HepG2 (cell line): Measurements from ENCODE around the gene SLC13A3. TPM values are rescaled to one million over a fixed set of nuclear protein-coding genes. Genes with fewer than 3 reads are reported as not detected.

Experiments
- CEBPB ChIP-seq: IDR thresholded peaks from 2 replicates; pipeline ENCODE4 v1.6.1; 2011; ENCODE audit warnings: low read depth, low read length, improper control_type of control experiment, borderline replicate concordance
- CEBPG ChIP-seq: IDR thresholded peaks from 2 replicates; pipeline ENCODE4 v1.6.1; 2016
- HHEX ChIP-seq: IDR thresholded peaks from 2 replicates; pipeline ENCODE4 v1.6.1; 2016; ENCODE audit warnings: control low read depth
- NFE2L1 ChIP-seq: sonication (generic); formaldehyde crosslinking; IDR thresholded peaks from 2 replicates; pipeline ENCODE4 v1.4.0; 2020; ENCODE audit warnings: missing genetic modification reagents, mild to moderate bottlenecking, borderline replicate concordance
- RFXANK ChIP-seq: IDR thresholded peaks from 2 replicates; pipeline ENCODE4 v1.6.1; 2016
- RORA ChIP-seq: sonication (generic); formaldehyde crosslinking; IDR thresholded peaks from 2 replicates; pipeline ENCODE4 v1.5.0; 2020; ENCODE audit warnings: mild to moderate bottlenecking, missing genetic modification reagents, moderate library complexity
- SP5 ChIP-seq: IDR thresholded peaks from 2 replicates; pipeline ENCODE4 v1.6.1; 2016; ENCODE audit warnings: low read depth, borderline replicate concordance
- ZFP41 ChIP-seq: sonication (generic); formaldehyde crosslinking; IDR thresholded peaks from 2 replicates; pipeline ENCODE4 v1.4.0; 2020; ENCODE audit warnings: mild to moderate bottlenecking, missing genetic modification reagents, borderline replicate concordance
- ZNF724P ChIP-seq: sonication (generic); formaldehyde crosslinking; IDR thresholded peaks from 2 replicates; pipeline ENCODE4 v1.8.0; 2022; ENCODE audit warnings: missing genetic modification reagents, borderline replicate concordance
- ZNF746 ChIP-seq: sonication (generic); formaldehyde crosslinking; IDR thresholded peaks from 2 replicates; pipeline ENCODE4 v1.8.0; 2022; ENCODE audit warnings: mild to moderate bottlenecking, missing genetic modification reagents
- ZNF788 ChIP-seq: sonication (generic); formaldehyde crosslinking; IDR thresholded peaks from 2 replicates; pipeline ENCODE4 v1.5.0; 2020; ENCODE audit warnings: mild to moderate bottlenecking, missing genetic modification reagents, borderline replicate concordance
- polyA plus RNA-seq, 8 experiments: library from polyadenylated mRNA; depleted of rRNA in 3 of 8; stranded (reverse) in 7 of 8; unstranded in 1 of 8; fragments of >200 nt; fragmentation: Illumina TruSeq in 4 of 8; extraction: Trizol in 4 of 8; gene quantifications; 2 replicates each; pipeline versions ENCODE4 v1.2.1 to v1.2.3, GENCODE V29; 2011 to 2016; ENCODE audit warnings: low read depth in 4 of 8, missing spikeins in 1 of 8, mixed read lengths in 1 of 8; ENCODE audit not compliant: insufficient read depth in 1 of 8
- total RNA-seq, 5 experiments: library from RNA; depleted of rRNA; stranded (reverse); fragments of >200 nt; fragmentation: Illumina TruSeq; extraction: Trizol; gene quantifications; 2 replicates each; pipeline ENCODE4 v1.2.3, GENCODE V29; 2016; ENCODE audit warnings: low read depth in 1 of 5
- TF ChIP-seq, protein P1 (sequence below): sonication (generic); formaldehyde crosslinking; IDR thresholded peaks from 2 replicates; pipeline ENCODE4 v1.9.0; 2021; ENCODE audit warnings: mild to moderate bottlenecking, missing genetic modification reagents
- TF ChIP-seq, protein P2 (sequence below): sonication (generic); formaldehyde crosslinking; IDR thresholded peaks from 2 replicates; pipeline ENCODE4 v1.4.0; 2020; ENCODE audit warnings: missing genetic modification reagents

The SLC13A3 gene
- total and polyA plus RNA-seq, 2 of the 13 experiments (the other 11 are each of a cell fraction or from before 2014, with no cell fraction given), result 66.5 to 76.0 TPM

- TF ChIP-seq, protein P1, sequence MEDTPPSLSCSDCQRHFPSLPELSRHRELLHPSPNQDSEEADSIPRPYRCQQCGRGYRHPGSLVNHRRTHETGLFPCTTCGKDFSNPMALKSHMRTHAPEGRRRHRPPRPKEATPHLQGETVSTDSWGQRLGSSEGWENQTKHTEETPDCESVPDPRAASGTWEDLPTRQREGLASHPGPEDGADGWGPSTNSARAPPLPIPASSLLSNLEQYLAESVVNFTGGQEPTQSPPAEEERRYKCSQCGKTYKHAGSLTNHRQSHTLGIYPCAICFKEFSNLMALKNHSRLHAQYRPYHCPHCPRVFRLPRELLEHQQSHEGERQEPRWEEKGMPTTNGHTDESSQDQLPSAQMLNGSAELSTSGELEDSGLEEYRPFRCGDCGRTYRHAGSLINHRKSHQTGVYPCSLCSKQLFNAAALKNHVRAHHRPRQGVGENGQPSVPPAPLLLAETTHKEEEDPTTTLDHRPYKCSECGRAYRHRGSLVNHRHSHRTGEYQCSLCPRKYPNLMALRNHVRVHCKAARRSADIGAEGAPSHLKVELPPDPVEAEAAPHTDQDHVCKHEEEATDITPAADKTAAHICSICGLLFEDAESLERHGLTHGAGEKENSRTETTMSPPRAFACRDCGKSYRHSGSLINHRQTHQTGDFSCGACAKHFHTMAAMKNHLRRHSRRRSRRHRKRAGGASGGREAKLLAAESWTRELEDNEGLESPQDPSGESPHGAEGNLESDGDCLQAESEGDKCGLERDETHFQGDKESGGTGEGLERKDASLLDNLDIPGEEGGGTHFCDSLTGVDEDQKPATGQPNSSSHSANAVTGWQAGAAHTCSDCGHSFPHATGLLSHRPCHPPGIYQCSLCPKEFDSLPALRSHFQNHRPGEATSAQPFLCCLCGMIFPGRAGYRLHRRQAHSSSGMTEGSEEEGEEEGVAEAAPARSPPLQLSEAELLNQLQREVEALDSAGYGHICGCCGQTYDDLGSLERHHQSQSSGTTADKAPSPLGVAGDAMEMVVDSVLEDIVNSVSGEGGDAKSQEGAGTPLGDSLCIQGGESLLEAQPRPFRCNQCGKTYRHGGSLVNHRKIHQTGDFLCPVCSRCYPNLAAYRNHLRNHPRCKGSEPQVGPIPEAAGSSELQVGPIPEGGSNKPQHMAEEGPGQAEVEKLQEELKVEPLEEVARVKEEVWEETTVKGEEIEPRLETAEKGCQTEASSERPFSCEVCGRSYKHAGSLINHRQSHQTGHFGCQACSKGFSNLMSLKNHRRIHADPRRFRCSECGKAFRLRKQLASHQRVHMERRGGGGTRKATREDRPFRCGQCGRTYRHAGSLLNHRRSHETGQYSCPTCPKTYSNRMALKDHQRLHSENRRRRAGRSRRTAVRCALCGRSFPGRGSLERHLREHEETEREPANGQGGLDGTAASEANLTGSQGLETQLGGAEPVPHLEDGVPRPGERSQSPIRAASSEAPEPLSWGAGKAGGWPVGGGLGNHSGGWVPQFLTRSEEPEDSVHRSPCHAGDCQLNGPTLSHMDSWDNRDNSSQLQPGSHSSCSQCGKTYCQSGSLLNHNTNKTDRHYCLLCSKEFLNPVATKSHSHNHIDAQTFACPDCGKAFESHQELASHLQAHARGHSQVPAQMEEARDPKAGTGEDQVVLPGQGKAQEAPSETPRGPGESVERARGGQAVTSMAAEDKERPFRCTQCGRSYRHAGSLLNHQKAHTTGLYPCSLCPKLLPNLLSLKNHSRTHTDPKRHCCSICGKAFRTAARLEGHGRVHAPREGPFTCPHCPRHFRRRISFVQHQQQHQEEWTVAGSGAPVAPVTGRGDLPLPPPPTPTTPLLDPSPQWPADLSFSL, result no peak
- TF ChIP-seq, protein P2, sequence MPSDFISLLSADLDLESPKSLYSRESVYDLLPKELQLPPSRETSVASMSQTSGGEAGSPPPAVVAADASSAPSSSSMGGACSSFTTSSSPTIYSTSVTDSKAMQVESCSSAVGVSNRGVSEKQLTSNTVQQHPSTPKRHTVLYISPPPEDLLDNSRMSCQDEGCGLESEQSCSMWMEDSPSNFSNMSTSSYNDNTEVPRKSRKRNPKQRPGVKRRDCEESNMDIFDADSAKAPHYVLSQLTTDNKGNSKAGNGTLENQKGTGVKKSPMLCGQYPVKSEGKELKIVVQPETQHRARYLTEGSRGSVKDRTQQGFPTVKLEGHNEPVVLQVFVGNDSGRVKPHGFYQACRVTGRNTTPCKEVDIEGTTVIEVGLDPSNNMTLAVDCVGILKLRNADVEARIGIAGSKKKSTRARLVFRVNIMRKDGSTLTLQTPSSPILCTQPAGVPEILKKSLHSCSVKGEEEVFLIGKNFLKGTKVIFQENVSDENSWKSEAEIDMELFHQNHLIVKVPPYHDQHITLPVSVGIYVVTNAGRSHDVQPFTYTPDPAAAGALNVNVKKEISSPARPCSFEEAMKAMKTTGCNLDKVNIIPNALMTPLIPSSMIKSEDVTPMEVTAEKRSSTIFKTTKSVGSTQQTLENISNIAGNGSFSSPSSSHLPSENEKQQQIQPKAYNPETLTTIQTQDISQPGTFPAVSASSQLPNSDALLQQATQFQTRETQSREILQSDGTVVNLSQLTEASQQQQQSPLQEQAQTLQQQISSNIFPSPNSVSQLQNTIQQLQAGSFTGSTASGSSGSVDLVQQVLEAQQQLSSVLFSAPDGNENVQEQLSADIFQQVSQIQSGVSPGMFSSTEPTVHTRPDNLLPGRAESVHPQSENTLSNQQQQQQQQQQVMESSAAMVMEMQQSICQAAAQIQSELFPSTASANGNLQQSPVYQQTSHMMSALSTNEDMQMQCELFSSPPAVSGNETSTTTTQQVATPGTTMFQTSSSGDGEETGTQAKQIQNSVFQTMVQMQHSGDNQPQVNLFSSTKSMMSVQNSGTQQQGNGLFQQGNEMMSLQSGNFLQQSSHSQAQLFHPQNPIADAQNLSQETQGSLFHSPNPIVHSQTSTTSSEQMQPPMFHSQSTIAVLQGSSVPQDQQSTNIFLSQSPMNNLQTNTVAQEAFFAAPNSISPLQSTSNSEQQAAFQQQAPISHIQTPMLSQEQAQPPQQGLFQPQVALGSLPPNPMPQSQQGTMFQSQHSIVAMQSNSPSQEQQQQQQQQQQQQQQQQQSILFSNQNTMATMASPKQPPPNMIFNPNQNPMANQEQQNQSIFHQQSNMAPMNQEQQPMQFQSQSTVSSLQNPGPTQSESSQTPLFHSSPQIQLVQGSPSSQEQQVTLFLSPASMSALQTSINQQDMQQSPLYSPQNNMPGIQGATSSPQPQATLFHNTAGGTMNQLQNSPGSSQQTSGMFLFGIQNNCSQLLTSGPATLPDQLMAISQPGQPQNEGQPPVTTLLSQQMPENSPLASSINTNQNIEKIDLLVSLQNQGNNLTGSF (CRISPR knock-in tag), result no peak
- TF ChIP-seq ZNF724P (peak; percentile 31; the same call in 1 of the 2 replicates), CEBPB (peak; percentile 73), SP5 (0 out of 2 replicates have a peak, but pooled peaks have one; percentile 15), ZFP41 (CRISPR knock-in tag) (no peak), RORA (CRISPR knock-in tag) (no peak), NFE2L1 (CRISPR knock-in tag) (no peak), ZNF788 (CRISPR knock-in tag) (no peak), ZNF746 (CRISPR knock-in tag) (no peak; the same call in 1 of the 2 replicates), RFXANK (no peak), CEBPG (peak; percentile 54; the same call in 1 of the 2 replicates), HHEX (CRISPR knock-in tag) (no peak)
These were observed 37.2 kb upstream of the SLC13A3 start (continued) for GRCh38 chr20:46688151-46689081.
